IPS-NIHi11 (cell line): Measurements from ENCODE around the gene FAM98C.

ENCODE experiments used
- DNase-seq: peaks from one replicate; pipeline ENCODE4 v3.0.0; 2012; ENCODE audit warnings: mixed read lengths, low spot score

The FAM98C gene

GRCh38 chr19:38378866-38379265 lies 24.0 kb upstream of the FAM98C start:
- DNase-seq = no peak

- no peak for DNase-seq
Observed at GRCh38 chr19:38381138-38381537, 21.8 kb upstream of the FAM98C start.

GRCh38 chr19:38383184-38383583 lies 19.7 kb upstream of the FAM98C start:
- DNase-seq = no peak

GRCh38 chr19:38383743-38384142 lies 19.1 kb upstream of the FAM98C start:
- DNase-seq = no peak

- peak; percentile 54 for DNase-seq
Observed at GRCh38 chr19:38384209-38385027, 18.5 kb upstream of the FAM98C start.

GRCh38 chr19:38385057-38385803 lies 17.7 kb upstream of the FAM98C start:
- no peak for DNase-seq

- peak; percentile 49 for DNase-seq
Observed at GRCh38 chr19:38385804-38386257, 17.1 kb upstream of the FAM98C start.

- peak; percentile 50 for DNase-seq
Observed at GRCh38 chr19:38386300-38386970, 16.5 kb upstream of the FAM98C start.

- DNase-seq = peak; percentile 46
Observed at GRCh38 chr19:38386971-38387549, 15.8 kb upstream of the FAM98C start.

GRCh38 chr19:38387550-38388348 lies 15.1 kb upstream of the FAM98C start, which contains the start of gene GGN:
Gene GGN, minus strand, starts transcription at chr19:38388034. Its CDS starts 773 bp downstream, at chr19:38387261.
- DNase-seq = peak; percentile 92

GRCh38 chr19:38388349-38389100 lies 14.4 kb upstream of the FAM98C start, which contains the start of gene SPRED3:
Gene SPRED3, plus strand, starts transcription at chr19:38388697. Its CDS starts 1,606 bp downstream, at chr19:38390303.
- DNase-seq = peak; percentile 72

- peak; percentile 47 for DNase-seq
Observed at GRCh38 chr19:38389101-38389925, 13.6 kb upstream of the FAM98C start.

- DNase-seq = no peak
Observed at GRCh38 chr19:38389957-38390924, 12.7 kb upstream of the FAM98C start.

GRCh38 chr19:38391911-38392464 lies 10.9 kb upstream of the FAM98C start:
- DNase-seq = no peak

GRCh38 chr19:38392707-38393308 lies 10.1 kb upstream of the FAM98C start:
- no peak for DNase-seq

- DNase-seq = peak; percentile 81
Observed at GRCh38 chr19:38394488-38394887, 8.4 kb upstream of the FAM98C start.

GRCh38 chr19:38395381-38396114 lies 7.3 kb upstream of the FAM98C start:
- no peak for DNase-seq
